Endothelial cell of umbilical vein (primary cell): Measurements from ENCODE around the gene MYLK.

Source experiments
- CTCF ChIP-seq, 2 donors: IDR thresholded peaks; 1 replicate in 1 of 2; 2 replicates in 1 of 2; pipeline ENCODE4 v1.5.1; 2011; ENCODE audit warnings: low read length in 2 of 2, mild to moderate bottlenecking in 2 of 2, moderate library complexity in 2 of 2, control low read depth in 1 of 2, inconsistent platforms in 1 of 2, low read depth in 1 of 2; ENCODE audit not compliant: insufficient read depth in 1 of 2; ENCODE audit errors: extremely low read depth in 1 of 2
- EZH2 ChIP-seq: IDR thresholded peaks from 2 replicates; pipeline ENCODE4 v1.6.1; 2012; ENCODE audit warnings: borderline replicate concordance, low read depth, mild to moderate bottlenecking, moderate library complexity, low read length, inconsistent platforms; ENCODE audit not compliant: severe bottlenecking
- FOS ChIP-seq: IDR thresholded peaks from 2 replicates; pipeline ENCODE4 v1.6.1; 2011; ENCODE audit warnings: mild to moderate bottlenecking, low read length, moderate library complexity, borderline replicate concordance; ENCODE audit not compliant: insufficient read depth
- GATA2 ChIP-seq: IDR thresholded peaks from 2 replicates; pipeline ENCODE4 v1.7.0; 2011; ENCODE audit warnings: low read depth, mild to moderate bottlenecking, moderate library complexity, mixed read lengths, low read length; ENCODE audit not compliant: insufficient read length, insufficient read depth
- MAX ChIP-seq: IDR thresholded peaks from 2 replicates; pipeline ENCODE4 v1.6.1; 2011; ENCODE audit not compliant: insufficient read depth, insufficient read length
- POLR2A ChIP-seq: IDR thresholded peaks from 2 replicates; pipeline ENCODE4 v1.6.1; 2012; ENCODE audit warnings: low read depth, mild to moderate bottlenecking, control low read depth, low read length

GRCh38 chr3:123815981-123816380 lies 68.2 kb downstream of the MYLK start:
- no peak for TF ChIP-seq CTCF (IDR thresholded peaks at IDR 0.05; ENCODE audit: extremely low read depth in 1 of 2, insufficient read depth in 1 of 2, low read depth in 1 of 2, low read length in 2 of 2)
- no peak for TF ChIP-seq POLR2A
- no peak for TF ChIP-seq GATA2
- no peak for TF ChIP-seq EZH2
- no peak for TF ChIP-seq FOS
- no peak for TF ChIP-seq MAX
